ENCODE data around the gene C1orf198.

- TF ChIP-seq CTCF (optimal IDR thresholded peaks at IDR 0.05 in 1 of 3, IDR thresholded peaks at IDR 0.05 in 1 of 3, conservative IDR thresholded peaks at IDR 0.05 in 1 of 3; ENCODE audit: extremely low read depth in 1 of 3, insufficient read depth in 2 of 3, low read length in 3 of 3) (no peak), EZH2 (IDR thresholded peaks at IDR 0.05; ENCODE audit: low read length) (no peak)
Measured at GRCh38 chr1:230877146-230877923, 9.0 kb upstream of the C1orf198 start.

Data from keratinocyte (primary cell).